Stimulated activated effector memory CD8-positive, alpha-beta T cell treated with anti-CD3 and anti-CD28 coated beads, Interleukin-12 subunit alpha, Interleukin-12 subunit beta, amount 100 ng/mL, for 72 hours (primary cell): ENCODE measurements around the gene ADCY9.
"Not testable (repeated sequence)": the region's sequence is repeated elsewhere in the genome, so short reads cannot be mapped to it uniquely, and the experiment has no call there.

Experiments
- ATAC-seq: fragments of 150-1000 bp; cut with Tn5 transposase; 2 replicates; pipeline ENCODE4 v1.10.0; 2021
- DNase-seq, 2 donors: peaks; one replicate each; pipeline ENCODE4 v3.0.0; 2021 to 2022; ENCODE audit warnings: low spot score in 2 of 2
- H3K27ac Mint-ChIP-seq: one replicate; pipeline ENCODE4 v1.8.0; 2022; ENCODE audit warnings: mild to moderate bottlenecking, mixed read lengths
- H3K36me3 Mint-ChIP-seq: one replicate; pipeline ENCODE4 v1.8.0; 2022; ENCODE audit warnings: mild to moderate bottlenecking, mixed read lengths
- H3K4me1 Mint-ChIP-seq: one replicate; pipeline ENCODE4 v1.8.0; 2022; ENCODE audit warnings: mixed read lengths
- H3K4me3 Mint-ChIP-seq: one replicate; pipeline ENCODE4 v1.8.0; 2022; ENCODE audit warnings: mild to moderate bottlenecking, mixed read lengths
- H3K9me3 Mint-ChIP-seq: one replicate; pipeline ENCODE4 v1.8.0; 2022; ENCODE audit warnings: mixed read lengths

The ADCY9 gene

GRCh38 chr16:4090351-4090851, 25.8 kb downstream of the ADCY9 start:
- H3K4me1 Mint-ChIP-seq = peaks cover 17% of the 10 kb centered on the region
- H3K27ac Mint-ChIP-seq = no peak overlapping the region
- ATAC-seq (no peak), DNase-seq (no peak)
- H3K36me3 Mint-ChIP-seq = no peaks in the 10 kb centered on the region
- no peak overlapping the region for H3K4me3 Mint-ChIP-seq
- no peaks in the 10 kb centered on the region for H3K9me3 Mint-ChIP-seq

- no peaks in the 10 kb centered on the region for H3K9me3 Mint-ChIP-seq
- peaks cover 17% of the 10 kb centered on the region for H3K4me1 Mint-ChIP-seq
- DNase-seq (no peak), ATAC-seq (no peak)
- no peaks in the 10 kb centered on the region for H3K36me3 Mint-ChIP-seq
- H3K27ac Mint-ChIP-seq = no peak overlapping the region
- no peak overlapping the region for H3K4me3 Mint-ChIP-seq
These were observed 26.4 kb downstream of the ADCY9 start for GRCh38 chr16:4089811-4090301.

- no peaks in the 10 kb centered on the region for H3K9me3 Mint-ChIP-seq
- ATAC-seq = no peak
- no peak overlapping the region for H3K4me3 Mint-ChIP-seq
- no peak for DNase-seq
- H3K36me3 Mint-ChIP-seq = no peaks in the 10 kb centered on the region
- no peak overlapping the region for H3K27ac Mint-ChIP-seq
- H3K4me1 Mint-ChIP-seq = peaks cover 13% of the 10 kb centered on the region
These were observed 26.9 kb downstream of the ADCY9 start for GRCh38 chr16:4089251-4089810.

- Mint-ChIP-seq H3K4me3 (no peak overlapping the region), H3K27ac (peak overlapping the region; percentile 50), H3K9me3 (no peaks in the 10 kb centered on the region), H3K36me3 (no peaks in the 10 kb centered on the region), H3K4me1 (peaks cover 11% of the 10 kb centered on the region)
- DNase-seq = no peak
- no peak for ATAC-seq
These were observed 28.2 kb downstream of the ADCY9 start for GRCh38 chr16:4087990-4088577.

- H3K4me3 Mint-ChIP-seq = no peak overlapping the region
- DNase-seq (no peak), ATAC-seq (no peak)
- H3K4me1 Mint-ChIP-seq = peaks cover 18% of the 10 kb centered on the region
- H3K36me3 Mint-ChIP-seq = no peaks in the 10 kb centered on the region
- H3K9me3 Mint-ChIP-seq = no peaks in the 10 kb centered on the region
- peak overlapping the region; percentile 50 for H3K27ac Mint-ChIP-seq
These were observed 28.9 kb downstream of the ADCY9 start for GRCh38 chr16:4087099-4087885.

GRCh38 chr16:4086153-4086552, 30.1 kb downstream of the ADCY9 start:
- no peaks in the 10 kb centered on the region for H3K9me3 Mint-ChIP-seq
- H3K27ac Mint-ChIP-seq = no peak overlapping the region
- no peaks in the 10 kb centered on the region for H3K36me3 Mint-ChIP-seq

GRCh38 chr16:4085405-4085970, 30.8 kb downstream of the ADCY9 start:
- ATAC-seq = no peak
- H3K4me3 Mint-ChIP-seq = no peak overlapping the region
- no peaks in the 10 kb centered on the region for H3K36me3 Mint-ChIP-seq
- no peak for DNase-seq
- peaks cover 35% of the 10 kb centered on the region for H3K4me1 Mint-ChIP-seq
- no peaks in the 10 kb centered on the region for H3K9me3 Mint-ChIP-seq
- peak overlapping the region; percentile 45 for H3K27ac Mint-ChIP-seq

More at GRCh38 chr16:4086153-4086552, 30.1 kb downstream of the ADCY9 start:
- H3K4me1 Mint-ChIP-seq = peaks cover 29% of the 10 kb centered on the region
- H3K4me3 Mint-ChIP-seq = no peak overlapping the region
- no peak for DNase-seq
- no peak for ATAC-seq

GRCh38 chr16:4083347-4083870, 32.8 kb downstream of the ADCY9 start:
- no peak for DNase-seq
- Mint-ChIP-seq H3K27ac (no peak overlapping the region), H3K4me1 (peaks cover 31% of the 10 kb centered on the region), H3K4me3 (no peak overlapping the region), H3K9me3 (no peaks in the 10 kb centered on the region), H3K36me3 (no peaks in the 10 kb centered on the region)
- ATAC-seq = no peak

- H3K36me3 Mint-ChIP-seq = no peaks in the 10 kb centered on the region
- peak overlapping the region; percentile 52 for H3K4me3 Mint-ChIP-seq
These were observed 33.7 kb downstream of the ADCY9 start for GRCh38 chr16:4082474-4083044.

GRCh38 chr16:4081521-4082021, 34.7 kb downstream of the ADCY9 start:
- no peaks in the 10 kb centered on the region for H3K9me3 Mint-ChIP-seq
- peak overlapping the region; percentile 52 for H3K4me3 Mint-ChIP-seq
- H3K4me1 Mint-ChIP-seq = peaks cover 29% of the 10 kb centered on the region
- no peak for DNase-seq
- ATAC-seq = peak; percentile 65
- no peaks in the 10 kb centered on the region for H3K36me3 Mint-ChIP-seq
- no peak overlapping the region for H3K27ac Mint-ChIP-seq

More at GRCh38 chr16:4082474-4083044, 33.7 kb downstream of the ADCY9 start:
- no peak for DNase-seq
- ATAC-seq = no peak
- H3K9me3 Mint-ChIP-seq = no peaks in the 10 kb centered on the region
- H3K27ac Mint-ChIP-seq = no peak overlapping the region
- peaks cover 26% of the 10 kb centered on the region for H3K4me1 Mint-ChIP-seq

- Mint-ChIP-seq H3K4me1 (peaks cover 29% of the 10 kb centered on the region), H3K9me3 (no peaks in the 10 kb centered on the region), H3K36me3 (no peaks in the 10 kb centered on the region), H3K27ac (no peak overlapping the region), H3K4me3 (peak overlapping the region; percentile 52)
- ATAC-seq (no peak), DNase-seq (no peak)
These were observed 35.2 kb downstream of the ADCY9 start for GRCh38 chr16:4081047-4081446.

- ATAC-seq (peak; percentile 39), DNase-seq (no peak)
- no peaks in the 10 kb centered on the region for H3K36me3 Mint-ChIP-seq
- H3K4me3 Mint-ChIP-seq = no peak overlapping the region
- peaks cover 21% of the 10 kb centered on the region for H3K4me1 Mint-ChIP-seq
- no peak overlapping the region for H3K27ac Mint-ChIP-seq
- no peaks in the 10 kb centered on the region for H3K9me3 Mint-ChIP-seq
These were observed 39.0 kb downstream of the ADCY9 start for GRCh38 chr16:4077174-4077649.

- Mint-ChIP-seq H3K27ac (no peak overlapping the region), H3K4me3 (no peak overlapping the region), H3K4me1 (peaks cover 4% of the 10 kb centered on the region), H3K36me3 (no peaks in the 10 kb centered on the region), H3K9me3 (no peaks in the 10 kb centered on the region)
- DNase-seq (no peak), ATAC-seq (no peak)
These were observed 40.7 kb downstream of the ADCY9 start for GRCh38 chr16:4075534-4075933.

- not testable (repeated sequence) for H3K4me1 Mint-ChIP-seq
These were observed 43.1 kb downstream of the ADCY9 start for GRCh38 chr16:4073150-4073549.

More at GRCh38 chr16:4073150-4073549, 43.1 kb downstream of the ADCY9 start:
- H3K9me3 Mint-ChIP-seq, ATAC-seq, H3K36me3 Mint-ChIP-seq, H3K4me3 Mint-ChIP-seq, DNase-seq, H3K27ac Mint-ChIP-seq: not testable (repeated sequence)
